Activated gamma-delta T cell treated with Interleukin-2 at 50 U/mL for 16 hours (primary cell): Measurements from ENCODE around the gene MRPL12.

Experiments
- DNase-seq: peaks from one replicate; pipeline ENCODE4 v3.0.0-alpha.2; 2020

MRPL12 gene

GRCh38 chr17:81741594-81742452 lies 38.7 kb downstream of the MRPL12 start:
- no peak for DNase-seq
